ENCODE measurements around the gene ASIC1.

Gene ASIC1

DNA sequence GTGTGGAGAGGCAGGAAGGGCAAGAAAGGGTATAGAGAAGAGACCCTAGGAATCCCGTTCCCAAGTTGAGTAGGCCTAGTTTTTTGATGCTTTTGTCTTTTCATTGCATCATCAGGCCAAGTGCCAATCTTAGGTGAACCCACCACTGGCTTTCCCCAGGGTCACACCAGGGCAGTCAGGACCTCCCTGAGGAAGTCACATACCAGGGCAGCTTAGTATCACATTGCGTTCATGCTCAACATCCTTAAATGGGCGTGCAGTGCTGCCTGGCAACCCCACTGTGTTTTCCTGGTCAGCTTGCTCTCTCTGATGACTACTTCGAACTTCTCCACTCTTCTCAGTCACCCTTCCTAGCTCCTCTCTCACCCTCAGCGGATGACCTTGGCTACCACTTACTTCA lies 9.0 kb downstream of the ASIC1 start:
- no peak overlapping the region for H3K4me3 ChIP-seq (ENCODE audit: low read length)
- no peaks in the 10 kb centered on the region for H3K27me3 ChIP-seq (ENCODE audit: control insufficient read depth, insufficient read depth, low read length)
- no peak overlapping the region for H3K27ac ChIP-seq (ENCODE audit: low read length)
- no peak overlapping the region for H3K9ac ChIP-seq (ENCODE audit: low read length)
- H3K4me1 ChIP-seq (ENCODE audit: control insufficient read depth, low read depth, low read length), result peaks cover 6% of the 10 kb centered on the region
- no peaks in the 10 kb centered on the region for H3K36me3 ChIP-seq (ENCODE audit: control insufficient read depth, low read depth, low read length)
- no peaks in the 10 kb centered on the region for H3K9me3 ChIP-seq (ENCODE audit: control insufficient read depth, low read depth, low read length)

DNA sequence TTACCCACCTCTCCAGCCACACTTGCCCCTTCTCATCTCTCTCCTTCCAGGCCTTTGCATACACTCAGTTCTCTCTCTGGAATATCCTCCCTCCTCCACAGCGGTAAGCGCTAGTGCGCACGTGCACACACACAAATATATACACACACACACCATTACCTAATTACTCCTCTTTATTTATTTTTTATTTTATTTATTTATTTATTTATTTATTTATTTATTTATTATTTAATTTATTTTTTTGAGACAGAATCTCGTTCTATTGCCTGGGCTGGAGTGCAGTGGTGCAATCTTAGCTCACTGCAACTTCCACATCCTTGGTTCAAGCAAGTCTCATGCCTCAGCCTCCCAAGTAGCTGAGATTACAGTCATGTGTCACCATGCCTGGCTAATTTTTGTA lies 11.7 kb downstream of the ASIC1 start:
- H3K9me3 ChIP-seq (ENCODE audit: control insufficient read depth, low read depth, low read length), result no peaks in the 10 kb centered on the region
- no peak overlapping the region for H3K27ac ChIP-seq (ENCODE audit: low read length)
- H3K27me3 ChIP-seq (ENCODE audit: control insufficient read depth, insufficient read depth, low read length), result no peaks in the 10 kb centered on the region
- no peak overlapping the region for H3K9ac ChIP-seq (ENCODE audit: low read length)
- peaks cover 6% of the 10 kb centered on the region for H3K4me1 ChIP-seq (ENCODE audit: control insufficient read depth, low read depth, low read length)
- no peaks in the 10 kb centered on the region for H3K36me3 ChIP-seq (ENCODE audit: control insufficient read depth, low read depth, low read length)
- no peak overlapping the region for H3K4me3 ChIP-seq (ENCODE audit: low read length)

DNA sequence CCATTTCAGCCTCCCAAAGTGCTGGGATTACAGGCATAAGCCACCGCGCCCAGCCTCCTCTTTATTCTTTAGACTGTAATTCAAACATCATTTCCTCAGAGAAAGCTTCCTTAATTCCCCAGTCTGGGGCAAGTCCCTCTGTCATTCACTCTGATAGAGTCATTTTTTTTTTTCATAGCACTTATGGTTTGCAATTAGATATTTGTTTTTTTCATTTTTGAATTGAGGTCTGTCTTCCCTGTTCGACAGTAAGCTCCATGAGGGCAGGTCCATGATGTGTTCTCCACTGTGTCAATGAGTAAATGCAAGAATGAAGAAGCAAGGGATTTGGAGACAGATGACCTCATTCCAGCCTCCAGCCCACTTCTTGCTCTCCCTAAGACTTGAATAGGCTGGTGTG lies 12.1 kb downstream of the ASIC1 start:
- H3K4me3 ChIP-seq (ENCODE audit: low read length), result no peak overlapping the region
- no peaks in the 10 kb centered on the region for H3K27me3 ChIP-seq (ENCODE audit: control insufficient read depth, insufficient read depth, low read length)
- H3K9ac ChIP-seq (ENCODE audit: low read length), result no peak overlapping the region
- H3K9me3 ChIP-seq (ENCODE audit: control insufficient read depth, low read depth, low read length), result no peaks in the 10 kb centered on the region
- peaks cover 6% of the 10 kb centered on the region for H3K4me1 ChIP-seq (ENCODE audit: control insufficient read depth, low read depth, low read length)
- no peak overlapping the region for H3K27ac ChIP-seq (ENCODE audit: low read length)
- no peaks in the 10 kb centered on the region for H3K36me3 ChIP-seq (ENCODE audit: control insufficient read depth, low read depth, low read length)

DNA sequence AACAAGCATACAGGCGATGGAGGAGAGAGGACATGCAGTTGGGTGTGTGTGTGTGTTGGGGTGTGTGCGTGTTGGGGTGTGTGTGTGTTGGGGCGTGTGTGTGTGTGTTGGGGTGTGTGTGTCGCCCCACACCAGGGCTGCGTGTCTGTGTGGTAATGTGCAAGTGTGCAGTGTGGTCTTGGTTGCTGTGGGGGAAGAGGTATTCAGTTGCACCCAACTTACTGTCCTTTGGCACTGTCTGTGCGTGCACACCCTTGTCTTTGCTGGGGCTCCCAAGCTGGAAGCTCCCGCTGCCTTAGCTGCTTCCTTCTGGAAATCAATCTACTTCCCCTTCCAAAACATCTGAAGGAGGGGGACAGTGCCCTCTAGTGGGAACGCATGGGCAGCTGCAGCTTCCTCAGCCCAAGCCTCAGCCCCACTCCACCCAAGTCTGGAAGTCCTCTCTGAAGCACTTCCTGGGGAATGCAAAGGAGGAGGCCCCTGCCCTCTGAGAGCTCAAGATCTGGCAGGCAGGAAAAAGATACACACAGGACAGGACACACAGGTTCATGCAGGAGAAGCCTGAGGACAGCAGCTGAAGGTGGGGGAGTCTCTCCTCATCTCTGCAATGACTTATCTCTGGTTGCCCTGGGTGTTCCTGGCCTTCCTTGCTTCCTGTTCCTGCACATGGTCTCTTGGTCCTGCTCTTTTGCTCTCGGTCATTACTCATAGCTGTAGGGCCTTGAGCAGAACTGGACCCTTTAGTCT lies 13.1 kb downstream of the ASIC1 start:
- Histone ChIP-seq H3K27ac (ENCODE audit: low read length) (no peak overlapping the region), H3K9ac (ENCODE audit: low read length) (no peak overlapping the region), H3K4me3 (ENCODE audit: low read length) (no peak overlapping the region), H3K9me3 (ENCODE audit: control insufficient read depth, low read depth, low read length) (no peaks in the 10 kb centered on the region), H3K36me3 (ENCODE audit: control insufficient read depth, low read depth, low read length) (no peaks in the 10 kb centered on the region), H3K27me3 (ENCODE audit: control insufficient read depth, insufficient read depth, low read length) (no peaks in the 10 kb centered on the region), H3K4me1 (ENCODE audit: control insufficient read depth, low read depth, low read length) (peaks cover 6% of the 10 kb centered on the region)

DNA sequence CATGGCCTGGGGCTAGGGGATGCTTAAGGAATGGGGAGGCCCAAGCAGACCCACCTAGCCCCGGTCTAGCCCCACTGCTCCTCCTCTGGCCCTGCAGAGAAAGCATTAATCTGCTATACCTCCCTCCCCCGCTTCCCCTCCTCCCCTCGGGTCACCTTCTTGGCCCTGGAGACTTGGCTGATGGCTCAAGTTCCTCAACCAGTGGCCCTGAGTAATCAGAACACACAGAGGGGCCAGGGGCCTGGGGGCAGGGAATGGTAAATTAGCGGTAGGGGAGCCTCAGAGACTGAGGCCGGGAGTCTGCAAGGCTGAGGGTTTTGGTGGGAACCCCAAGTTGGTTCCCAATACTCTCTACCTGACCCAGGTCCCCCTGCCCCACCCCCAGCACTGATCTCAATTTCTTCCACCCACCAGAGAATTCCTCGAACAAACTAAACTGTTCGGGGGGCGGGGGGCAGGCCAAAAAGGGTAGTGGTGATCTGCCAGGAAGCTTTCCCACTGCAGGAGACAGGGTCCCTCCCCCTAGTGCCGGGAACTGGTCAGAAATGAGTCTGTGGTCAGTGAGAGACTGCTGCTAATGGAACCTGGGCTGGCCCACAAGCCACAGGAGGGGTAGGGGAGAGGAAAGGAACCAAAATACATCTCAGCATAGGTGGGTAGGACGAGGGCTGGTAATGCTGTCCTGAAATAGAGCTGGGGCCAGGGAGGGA lies 15.0 kb downstream of the ASIC1 start:
- Histone ChIP-seq H3K27ac (ENCODE audit: low read length) (no peak overlapping the region), H3K27me3 (ENCODE audit: control insufficient read depth, insufficient read depth, low read length) (no peaks in the 10 kb centered on the region), H3K9me3 (ENCODE audit: control insufficient read depth, low read depth, low read length) (no peaks in the 10 kb centered on the region), H3K36me3 (ENCODE audit: control insufficient read depth, low read depth, low read length) (no peaks in the 10 kb centered on the region), H3K9ac (ENCODE audit: low read length) (no peak overlapping the region), H3K4me3 (ENCODE audit: low read length) (no peak overlapping the region), H3K4me1 (ENCODE audit: control insufficient read depth, low read depth, low read length) (no peaks in the 10 kb centered on the region)

DNA sequence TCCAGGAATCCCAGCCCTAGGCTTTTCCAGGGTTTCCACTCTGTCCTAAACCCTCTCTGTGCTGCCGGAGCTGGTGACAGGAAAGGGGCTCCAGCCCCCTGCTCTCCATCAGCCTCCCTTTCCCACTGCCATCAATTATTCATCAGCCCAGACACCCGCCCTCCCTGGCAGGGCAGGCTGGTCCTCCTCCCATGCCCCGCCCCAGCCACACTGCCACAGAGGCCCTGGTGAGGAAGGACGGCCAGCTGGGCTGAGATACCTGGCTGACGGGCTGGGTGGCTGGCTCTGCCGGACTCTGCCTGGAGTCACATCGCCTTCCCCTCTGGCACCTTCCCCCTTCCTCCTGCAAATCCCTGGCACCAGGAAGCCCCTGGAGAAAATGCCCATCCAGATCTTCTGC lies 15.8 kb downstream of the ASIC1 start:
- Histone ChIP-seq H3K27ac (ENCODE audit: low read length) (no peak overlapping the region), H3K27me3 (ENCODE audit: control insufficient read depth, insufficient read depth, low read length) (no peaks in the 10 kb centered on the region)

DNA sequence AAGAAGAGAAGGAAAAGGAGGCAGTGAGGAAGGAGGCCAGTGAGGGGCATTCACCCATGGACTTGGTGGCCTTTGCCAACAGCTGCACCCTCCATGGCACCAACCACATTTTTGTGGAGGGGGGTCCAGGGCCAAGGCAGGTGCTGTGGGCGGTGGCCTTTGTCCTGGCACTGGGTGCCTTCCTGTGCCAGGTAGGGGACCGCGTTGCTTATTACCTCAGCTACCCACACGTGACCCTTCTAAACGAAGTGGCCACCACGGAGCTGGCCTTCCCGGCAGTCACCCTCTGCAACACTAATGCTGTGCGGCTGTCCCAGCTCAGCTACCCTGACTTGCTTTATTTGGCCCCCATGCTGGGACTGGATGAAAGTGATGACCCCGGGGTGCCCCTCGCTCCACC lies 16.3 kb downstream of the ASIC1 start:
- Histone ChIP-seq H3K9ac (ENCODE audit: low read length) (no peak overlapping the region), H3K36me3 (ENCODE audit: control insufficient read depth, low read depth, low read length) (no peaks in the 10 kb centered on the region), H3K27me3 (ENCODE audit: control insufficient read depth, insufficient read depth, low read length) (no peaks in the 10 kb centered on the region), H3K27ac (ENCODE audit: low read length) (no peak overlapping the region), H3K4me3 (ENCODE audit: low read length) (no peak overlapping the region), H3K9me3 (ENCODE audit: control insufficient read depth, low read depth, low read length) (no peaks in the 10 kb centered on the region), H3K4me1 (ENCODE audit: control insufficient read depth, low read depth, low read length) (no peaks in the 10 kb centered on the region)

More for the DNA sequence above, 15.8 kb downstream of the ASIC1 start:
- Histone ChIP-seq H3K9ac (ENCODE audit: low read length) (no peak overlapping the region), H3K36me3 (ENCODE audit: control insufficient read depth, low read depth, low read length) (no peaks in the 10 kb centered on the region), H3K9me3 (ENCODE audit: control insufficient read depth, low read depth, low read length) (no peaks in the 10 kb centered on the region), H3K4me3 (ENCODE audit: low read length) (no peak overlapping the region), H3K4me1 (ENCODE audit: control insufficient read depth, low read depth, low read length) (no peaks in the 10 kb centered on the region)

DNA sequence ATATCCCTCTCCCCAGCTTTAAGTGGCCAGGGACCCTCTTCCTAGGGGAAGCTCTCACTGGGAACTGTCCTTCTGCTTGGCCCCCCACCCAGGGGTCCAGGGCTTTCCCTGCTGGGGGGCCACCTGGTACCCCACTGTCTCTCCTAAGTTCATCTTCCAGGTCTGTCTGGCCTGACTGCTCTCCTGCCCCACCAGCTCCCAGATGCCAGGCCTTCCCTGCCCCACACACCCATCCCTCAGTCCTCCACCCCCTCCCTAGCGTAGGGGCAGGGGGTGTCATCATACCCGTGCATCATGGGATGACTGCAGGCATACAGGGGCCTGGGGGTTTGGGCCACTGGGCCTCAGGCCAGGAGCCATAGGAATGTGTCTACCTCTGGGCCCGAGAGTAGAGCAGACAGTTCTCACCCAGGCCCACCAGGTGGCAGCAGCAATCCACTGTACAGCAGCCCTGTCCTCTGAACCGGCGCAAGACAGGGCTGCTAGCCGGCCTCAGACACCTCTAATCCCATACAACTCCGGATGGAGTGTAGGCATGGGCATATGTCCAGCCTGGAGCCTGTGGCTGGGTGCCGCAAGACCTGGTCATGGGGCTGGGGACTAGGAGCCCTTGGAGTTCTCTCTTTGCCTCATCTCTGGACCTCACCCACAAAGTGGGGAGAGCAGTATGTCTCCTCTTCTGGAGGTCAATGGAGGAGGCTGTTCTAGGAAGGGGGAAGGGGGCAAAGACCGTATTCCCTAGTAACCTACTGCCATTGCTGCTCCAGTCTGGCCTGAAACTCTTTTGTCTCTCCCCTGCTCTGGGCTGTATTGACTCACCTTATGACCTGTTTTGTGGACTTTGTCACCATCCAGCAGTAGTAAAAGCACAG lies 17.8 kb downstream of the ASIC1 start:
- Histone ChIP-seq H3K4me1 (ENCODE audit: control insufficient read depth, low read depth, low read length) (no peaks in the 10 kb centered on the region), H3K36me3 (ENCODE audit: control insufficient read depth, low read depth, low read length) (no peaks in the 10 kb centered on the region), H3K27ac (ENCODE audit: low read length) (no peak overlapping the region), H3K4me3 (ENCODE audit: low read length) (no peak overlapping the region), H3K9me3 (ENCODE audit: control insufficient read depth, low read depth, low read length) (no peaks in the 10 kb centered on the region), H3K27me3 (ENCODE audit: control insufficient read depth, insufficient read depth, low read length) (peaks cover 3% of the 10 kb centered on the region), H3K9ac (ENCODE audit: low read length) (no peak overlapping the region)

DNA sequence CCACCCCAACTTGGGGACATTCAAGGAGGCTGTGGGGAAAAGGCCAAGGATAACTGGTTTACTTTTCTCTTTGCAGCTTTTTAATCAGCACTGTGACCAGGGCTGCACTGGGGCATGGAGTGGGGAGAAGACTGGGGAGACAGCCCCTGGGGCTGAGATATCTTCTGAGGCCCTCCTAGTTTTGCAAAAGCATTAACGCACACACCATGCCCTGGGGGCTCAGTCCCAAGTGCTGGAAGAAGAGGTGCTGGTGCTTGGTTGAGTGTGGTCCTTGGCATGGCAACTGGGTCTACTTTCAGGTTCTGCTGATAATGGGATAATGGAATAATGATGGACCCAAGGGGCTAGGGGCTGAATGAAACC lies 18.4 kb downstream of the ASIC1 start:
- Histone ChIP-seq H3K9ac (ENCODE audit: low read length) (no peak overlapping the region), H3K27ac (ENCODE audit: low read length) (no peak overlapping the region), H3K27me3 (ENCODE audit: control insufficient read depth, insufficient read depth, low read length) (peaks cover 10% of the 10 kb centered on the region), H3K36me3 (ENCODE audit: control insufficient read depth, low read depth, low read length) (no peaks in the 10 kb centered on the region), H3K4me1 (ENCODE audit: control insufficient read depth, low read depth, low read length) (no peaks in the 10 kb centered on the region), H3K4me3 (ENCODE audit: low read length) (no peak overlapping the region), H3K9me3 (ENCODE audit: control insufficient read depth, low read depth, low read length) (no peaks in the 10 kb centered on the region)

DNA sequence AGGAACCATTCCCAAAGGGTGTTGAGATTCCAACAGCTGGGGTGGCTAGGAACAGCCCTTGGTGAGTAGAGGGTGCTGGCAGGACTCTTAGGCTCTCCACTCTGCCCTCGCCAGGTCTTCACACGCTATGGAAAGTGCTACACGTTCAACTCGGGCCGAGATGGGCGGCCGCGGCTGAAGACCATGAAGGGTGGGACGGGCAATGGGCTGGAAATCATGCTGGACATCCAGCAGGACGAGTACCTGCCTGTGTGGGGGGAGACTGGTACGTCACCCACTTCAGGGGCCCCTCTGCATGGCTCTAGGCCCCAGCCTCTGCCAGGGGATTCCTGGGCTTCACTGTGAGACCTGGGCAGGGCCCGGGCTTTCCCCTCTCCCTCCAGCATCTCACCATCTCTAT lies 19.7 kb downstream of the ASIC1 start:
- Histone ChIP-seq H3K27ac (ENCODE audit: low read length) (no peak overlapping the region), H3K36me3 (ENCODE audit: control insufficient read depth, low read depth, low read length) (no peaks in the 10 kb centered on the region), H3K27me3 (ENCODE audit: control insufficient read depth, insufficient read depth, low read length) (peaks cover 22% of the 10 kb centered on the region), H3K4me1 (ENCODE audit: control insufficient read depth, low read depth, low read length) (no peaks in the 10 kb centered on the region), H3K4me3 (ENCODE audit: low read length) (no peak overlapping the region), H3K9ac (ENCODE audit: low read length) (no peak overlapping the region), H3K9me3 (ENCODE audit: control insufficient read depth, low read depth, low read length) (no peaks in the 10 kb centered on the region)

DNA sequence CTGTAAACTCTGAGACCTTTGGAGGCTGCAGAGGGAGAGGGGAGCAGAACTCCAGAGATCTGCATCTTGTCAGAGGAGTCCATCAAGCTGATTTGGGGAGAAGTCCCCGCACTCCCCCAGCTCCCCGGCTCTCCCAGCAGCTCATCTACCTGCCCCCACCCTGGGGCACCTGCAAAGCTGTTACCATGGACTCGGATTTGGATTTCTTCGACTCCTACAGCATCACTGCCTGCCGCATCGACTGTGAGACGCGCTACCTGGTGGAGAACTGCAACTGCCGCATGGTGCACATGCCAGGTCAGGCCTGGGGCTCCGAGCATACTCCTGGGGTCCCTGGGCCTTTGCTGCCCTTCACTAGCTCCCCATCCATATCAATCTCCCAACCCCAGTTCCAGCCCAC lies 20.9 kb downstream of the ASIC1 start:
- Histone ChIP-seq H3K9ac (ENCODE audit: low read length) (no peak overlapping the region), H3K4me1 (ENCODE audit: control insufficient read depth, low read depth, low read length) (no peaks in the 10 kb centered on the region)

More for the DNA sequence above, 20.9 kb downstream of the ASIC1 start:
- H3K9me3 ChIP-seq (ENCODE audit: control insufficient read depth, low read depth, low read length), result no peaks in the 10 kb centered on the region
- no peak overlapping the region for H3K4me3 ChIP-seq (ENCODE audit: low read length)
- no peaks in the 10 kb centered on the region for H3K36me3 ChIP-seq (ENCODE audit: control insufficient read depth, low read depth, low read length)
- H3K27me3 ChIP-seq (ENCODE audit: control insufficient read depth, insufficient read depth, low read length), result peaks cover 24% of the 10 kb centered on the region
- no peak overlapping the region for H3K27ac ChIP-seq (ENCODE audit: low read length)
